NT2/D1 (cell line): ENCODE measurements around the gene SP140L.

Experiments
- DNase-seq: peaks from one replicate; pipeline ENCODE4 v3.0.0-alpha.2; 2011; ENCODE audit warnings: low read depth, low spot score
- H3K27me3 ChIP-seq: 2 replicates; pipeline ENCODE4 v1.6.0; 2011; ENCODE audit warnings: mild to moderate bottlenecking; ENCODE audit not compliant: insufficient read length, insufficient read depth
- H3K36me3 ChIP-seq: 2 replicates; pipeline ENCODE4 v1.6.1; 2011; ENCODE audit warnings: mild to moderate bottlenecking, low read length, mixed read lengths; ENCODE audit not compliant: insufficient read depth, insufficient read length
- H3K4me1 ChIP-seq: 2 replicates; pipeline ENCODE4 v1.5.1; 2011; ENCODE audit not compliant: insufficient read depth, insufficient read length
- H3K4me3 ChIP-seq: 2 replicates; pipeline ENCODE4 v1.5.1; 2011; ENCODE audit warnings: low read depth; ENCODE audit not compliant: insufficient read length
- H3K9ac ChIP-seq: 2 replicates; pipeline ENCODE4 v1.6.0; 2011; ENCODE audit warnings: low read depth; ENCODE audit not compliant: insufficient read length
- H3K9me3 ChIP-seq: 2 replicates; pipeline ENCODE4 v1.5.1; 2011; ENCODE audit warnings: mild to moderate bottlenecking, low read length; ENCODE audit not compliant: insufficient read depth
- SUZ12 ChIP-seq: IDR thresholded peaks from 2 replicates; pipeline ENCODE4 v1.6.1; 2011; ENCODE audit not compliant: insufficient read length, insufficient read depth; ENCODE audit errors: extremely low read depth
- YY1 ChIP-seq: IDR thresholded peaks from 2 replicates; pipeline ENCODE4 v1.6.1; 2011; ENCODE audit not compliant: insufficient read length, insufficient read depth
- ZNF274 ChIP-seq: IDR thresholded peaks from 2 replicates; pipeline ENCODE4 v1.6.1; 2011; ENCODE audit warnings: mild to moderate bottlenecking, low read depth, low read length

The SP140L gene

DNA sequence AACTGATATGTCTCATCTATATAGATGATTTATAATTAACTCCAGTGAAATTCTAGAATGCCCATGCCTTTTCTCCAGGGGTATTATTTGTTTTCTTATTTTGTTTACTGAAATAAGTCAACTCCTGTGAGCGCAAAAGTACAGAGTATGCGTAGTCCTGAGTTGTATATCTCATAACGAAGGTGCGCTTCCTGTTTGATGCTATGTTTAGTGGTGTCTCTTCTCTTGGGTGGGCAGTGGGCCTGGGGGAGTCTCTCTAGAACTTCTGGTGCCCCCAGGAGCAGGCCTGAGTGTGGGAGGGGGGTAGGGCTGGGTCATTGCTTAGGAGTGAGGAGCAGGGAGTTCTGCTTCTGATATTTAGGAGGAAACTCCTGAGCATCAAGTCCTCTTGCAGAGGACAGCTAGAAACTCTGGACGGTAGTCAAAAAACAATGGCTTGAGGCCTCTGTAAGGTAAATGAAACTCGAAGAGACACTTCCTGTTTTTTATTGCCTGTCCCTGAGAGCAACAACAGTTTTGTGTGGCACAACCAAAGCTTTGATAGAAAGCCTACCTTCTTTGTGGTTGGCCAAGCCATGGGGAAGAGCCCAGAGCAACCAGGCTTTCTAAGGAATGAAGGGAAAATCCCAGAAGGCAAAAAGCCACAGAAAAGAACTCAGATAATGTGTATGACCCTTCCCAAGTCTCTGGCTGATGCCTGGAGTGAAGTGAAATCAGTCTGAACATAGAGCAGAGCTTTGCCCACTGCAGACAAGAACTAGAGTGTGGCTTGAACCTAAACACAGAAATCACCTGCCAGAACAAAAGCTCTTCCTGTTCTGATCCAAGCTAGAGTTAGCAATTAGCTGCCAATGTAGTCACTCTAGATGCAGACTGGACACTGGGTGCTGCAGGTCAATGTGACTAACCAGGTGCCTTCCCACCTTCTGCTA is 8.5 kb upstream of the SP140L start:
- Histone ChIP-seq H3K4me1 (no peaks in the 10 kb centered on the region), H3K4me3 (no peak overlapping the region), H3K9me3 (peaks cover 26% of the 10 kb centered on the region), H3K9ac (no peak overlapping the region), H3K36me3 (no peaks in the 10 kb centered on the region), H3K27me3 (no peaks in the 10 kb centered on the region)
- TF ChIP-seq YY1 = no peak
- TF ChIP-seq ZNF274 = no peak
- no peak for TF ChIP-seq SUZ12
- DNase-seq = no peak

DNA sequence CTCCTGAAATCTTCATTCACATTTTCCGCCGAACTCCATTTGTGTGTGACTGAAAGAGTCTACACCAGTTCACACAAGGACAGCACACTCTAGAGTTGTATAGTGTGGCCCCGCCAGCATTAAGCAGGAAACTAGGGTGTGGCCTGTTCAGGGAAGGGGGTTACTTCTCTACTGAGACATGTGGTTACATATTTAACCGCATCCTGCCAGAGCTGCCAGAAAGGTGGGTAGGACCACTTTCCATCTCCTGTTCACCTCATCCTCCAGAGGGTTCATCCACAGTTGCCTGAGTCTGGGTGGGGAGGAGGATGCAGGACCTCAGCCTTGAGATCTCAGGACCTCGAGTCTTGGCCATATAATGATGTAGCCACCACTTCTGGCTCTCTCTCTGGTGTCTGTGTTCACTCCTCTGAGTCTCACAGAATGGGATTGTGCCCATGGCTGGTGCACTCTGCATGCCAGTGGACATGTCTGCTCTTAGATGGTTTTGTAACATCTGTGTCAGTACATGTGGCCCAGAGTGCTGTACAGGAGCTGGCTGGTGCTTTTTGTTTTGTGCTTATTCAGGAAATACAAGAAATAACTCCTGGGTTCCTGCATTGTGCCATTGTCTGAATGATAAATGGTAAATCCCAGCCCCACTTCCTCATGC is 7.7 kb upstream of the SP140L start:
- TF ChIP-seq SUZ12 (no peak), ZNF274 (no peak), YY1 (no peak)
- Histone ChIP-seq H3K27me3 (no peaks in the 10 kb centered on the region), H3K9ac (no peak overlapping the region), H3K4me1 (no peaks in the 10 kb centered on the region), H3K36me3 (no peaks in the 10 kb centered on the region), H3K4me3 (no peak overlapping the region), H3K9me3 (peaks cover 31% of the 10 kb centered on the region)
- DNase-seq = no peak

GRCh38 chr2:230321031-230321430 is 6.0 kb upstream of the SP140L start:
- DNase-seq = no peak
- H3K9me3 ChIP-seq = peaks cover 31% of the 10 kb centered on the region
- H3K9ac ChIP-seq = no peak overlapping the region
- H3K27me3 ChIP-seq = no peaks in the 10 kb centered on the region
- no peaks in the 10 kb centered on the region for H3K4me1 ChIP-seq
- no peak for TF ChIP-seq ZNF274
- no peak overlapping the region for H3K4me3 ChIP-seq
- H3K36me3 ChIP-seq = no peaks in the 10 kb centered on the region

- no peaks in the 10 kb centered on the region for H3K36me3 ChIP-seq
- no peaks in the 10 kb centered on the region for H3K4me1 ChIP-seq
- H3K27me3 ChIP-seq = no peaks in the 10 kb centered on the region
- DNase-seq = no peak
- no peak for TF ChIP-seq ZNF274
- TF ChIP-seq SUZ12 = no peak
- no peak for TF ChIP-seq YY1
- H3K9ac ChIP-seq = no peak overlapping the region
- peaks cover 31% of the 10 kb centered on the region for H3K9me3 ChIP-seq
- no peak overlapping the region for H3K4me3 ChIP-seq
Measured at GRCh38 chr2:230322561-230323384, 4.2 kb upstream of the SP140L start.

- no peak overlapping the region for H3K9ac ChIP-seq
- TF ChIP-seq ZNF274 = no peak
- TF ChIP-seq SUZ12 = no peak
- TF ChIP-seq YY1 = no peak
- H3K36me3 ChIP-seq = no peaks in the 10 kb centered on the region
- peaks cover 31% of the 10 kb centered on the region for H3K9me3 ChIP-seq
- H3K27me3 ChIP-seq = no peaks in the 10 kb centered on the region
- no peak overlapping the region for H3K4me3 ChIP-seq
- DNase-seq = no peak
- H3K4me1 ChIP-seq = no peaks in the 10 kb centered on the region
Measured at GRCh38 chr2:230323385-230324106, 3.4 kb upstream of the SP140L start.

- H3K9me3 ChIP-seq = peaks cover 31% of the 10 kb centered on the region
- H3K4me3 ChIP-seq = no peak overlapping the region
- no peaks in the 10 kb centered on the region for H3K4me1 ChIP-seq
- H3K27me3 ChIP-seq = no peaks in the 10 kb centered on the region
- no peak for DNase-seq
- TF ChIP-seq ZNF274 = no peak
- TF ChIP-seq YY1 = no peak
- no peak for TF ChIP-seq SUZ12
- H3K9ac ChIP-seq = no peak overlapping the region
- H3K36me3 ChIP-seq = no peaks in the 10 kb centered on the region
Measured at GRCh38 chr2:230324503-230324902, 2.5 kb upstream of the SP140L start.
